ENCODE results near the gene NREP.
"Not testable (repeated sequence)": the region's sequence is repeated elsewhere in the genome, so short reads cannot be mapped to it uniquely, and the experiment has no call there.

NREP gene

GRCh38 chr5:111722140-111722539 lies 34.9 kb downstream of the NREP start:
- Histone ChIP-seq H3K4me3 (no peak overlapping the region), H3K27ac (no peak overlapping the region), H3K9me3 (no peaks in the 10 kb centered on the region), H3K27me3 (no peaks in the 10 kb centered on the region), H3K36me3 (no peaks in the 10 kb centered on the region), H3K4me1 (no peaks in the 10 kb centered on the region)
- intact Hi-C loops (cut with DNase I; ENCODE audit: low total_unique reads): no loop called here
- TF ChIP-seq CTCF (IDR thresholded peaks at IDR 0.05): no peak
- no peak for DNase-seq

- no peak for DNase-seq
- intact Hi-C loops (cut with DNase I; ENCODE audit: low total_unique reads): no loop called here
- H3K27me3 ChIP-seq: no peaks in the 10 kb centered on the region
- H3K27ac ChIP-seq: no peak overlapping the region
- no peaks in the 10 kb centered on the region for H3K9me3 ChIP-seq
- H3K4me3 ChIP-seq: no peak overlapping the region
- no peak for TF ChIP-seq CTCF (IDR thresholded peaks at IDR 0.05)
- no peaks in the 10 kb centered on the region for H3K36me3 ChIP-seq
- no peaks in the 10 kb centered on the region for H3K4me1 ChIP-seq
These were observed 36.6 kb downstream of the NREP start for GRCh38 chr5:111720333-111720890.

- H3K9me3 ChIP-seq: no peaks in the 10 kb centered on the region
- no peak for TF ChIP-seq CTCF (IDR thresholded peaks at IDR 0.05)
- DNase-seq: no peak
These were observed 37.2 kb downstream of the NREP start for GRCh38 chr5:111719773-111720172.

GRCh38 chr5:111716789-111717188 lies 40.2 kb downstream of the NREP start:
- intact Hi-C loops (cut with DNase I; ENCODE audit: low total_unique reads); DNase-seq; H3K4me3 ChIP-seq; H3K27ac ChIP-seq; H3K27me3 ChIP-seq; H3K36me3 ChIP-seq; H3K9me3 ChIP-seq; H3K4me1 ChIP-seq: not testable (repeated sequence)

More at GRCh38 chr5:111719773-111720172, 37.2 kb downstream of the NREP start:
- Histone ChIP-seq H3K4me1 (no peaks in the 10 kb centered on the region), H3K36me3 (no peaks in the 10 kb centered on the region), H3K4me3 (no peak overlapping the region), H3K27ac (no peak overlapping the region), H3K27me3 (no peaks in the 10 kb centered on the region)
- intact Hi-C loops (cut with DNase I; ENCODE audit: low total_unique reads): no loop called here

GRCh38 chr5:111707630-111708164 lies 49.3 kb downstream of the NREP start:
- Histone ChIP-seq H3K9me3 (no peaks in the 10 kb centered on the region), H3K4me3 (no peak overlapping the region), H3K36me3 (no peaks in the 10 kb centered on the region), H3K27ac (no peak overlapping the region), H3K27me3 (no peaks in the 10 kb centered on the region), H3K4me1 (no peaks in the 10 kb centered on the region)
- DNase-seq: no peak
- intact Hi-C loops (cut with DNase I; ENCODE audit: low total_unique reads): no loop called here
- TF ChIP-seq CTCF (IDR thresholded peaks at IDR 0.05): no peak

- no peaks in the 10 kb centered on the region for H3K9me3 ChIP-seq
- no peaks in the 10 kb centered on the region for H3K27me3 ChIP-seq
- TF ChIP-seq CTCF (IDR thresholded peaks at IDR 0.05): no peak
- intact Hi-C loops (cut with DNase I; ENCODE audit: low total_unique reads): no loop called here
- H3K36me3 ChIP-seq: no peaks in the 10 kb centered on the region
- no peak overlapping the region for H3K4me3 ChIP-seq
- DNase-seq: no peak
- H3K27ac ChIP-seq: no peak overlapping the region
- no peaks in the 10 kb centered on the region for H3K4me1 ChIP-seq
These were observed 50.6 kb downstream of the NREP start for GRCh38 chr5:111706345-111706744.
